CD14-positive monocyte (primary cell): ENCODE data around the gene SALL4. TPM values are rescaled to one million over a fixed set of nuclear protein-coding genes. Genes with fewer than 3 reads are reported as not detected.

Experiments
- DNase-seq, 3 donors: peaks; one replicate each; pipeline ENCODE4 v3.0.0-alpha.2; 2011 to 2022
- H2AFZ ChIP-seq: 2 replicates; pipeline ENCODE4 v1.6.0; 2012; ENCODE audit warnings: mild to moderate bottlenecking, low read depth, low read length, inconsistent platforms; ENCODE audit not compliant: insufficient read depth, poor library complexity, severe bottlenecking
- H3K27ac ChIP-seq, 2 donors: 1 replicate in 1 of 2; 2 replicates in 1 of 2; pipeline ENCODE4 v1.5.1; 2012 to 2013; ENCODE audit warnings: low read length in 2 of 2, control low read depth in 1 of 2, inconsistent platforms in 1 of 2, low read depth in 1 of 2, mild to moderate bottlenecking in 1 of 2
- H3K27me3 ChIP-seq, 2 donors: one replicate each; pipeline versions ENCODE4 v1.6.0 to v1.6.1; 2011 to 2013; ENCODE audit warnings: low read length in 2 of 2; ENCODE audit not compliant: control insufficient read depth in 2 of 2, insufficient read depth in 2 of 2
- H3K36me3 ChIP-seq, 2 donors: replicated peaks in 1 of 2; 1 replicate in 1 of 2; 2 replicates in 1 of 2; pipeline versions ENCODE4 v1.5.1 to v1.6.1; 2012 to 2013; ENCODE audit warnings: low read length in 2 of 2, control low read depth in 1 of 2, inconsistent platforms in 1 of 2, mild to moderate bottlenecking in 1 of 2; ENCODE audit not compliant: insufficient read depth in 2 of 2, control insufficient read depth in 1 of 2
- H3K4me1 ChIP-seq, 2 donors: 1 replicate in 1 of 2; 2 replicates in 1 of 2; pipeline versions ENCODE4 v1.5.1 to v1.6.1; 2012 to 2013; ENCODE audit warnings: low read length in 2 of 2, control low read depth in 1 of 2, inconsistent platforms in 1 of 2, mild to moderate bottlenecking in 1 of 2, moderate library complexity in 1 of 2; ENCODE audit not compliant: insufficient read depth in 2 of 2, control insufficient read depth in 1 of 2
- H3K4me2 ChIP-seq: replicated peaks from 2 replicates; pipeline ENCODE3; 2012; ENCODE audit warnings: low read length, moderate library complexity, mild to moderate bottlenecking; ENCODE audit not compliant: poor library complexity, severe bottlenecking; ENCODE audit errors: extremely low read depth
- H3K4me3 ChIP-seq, 3 experiments: fragments of 200-600 bp in 1 of 3; sonication (generic) in 1 of 3; replicated peaks in 1 of 3; 1 replicate in 2 of 3; 2 replicates in 1 of 3; pipeline ENCODE4 v1.5.1; 2011 to 2013; ENCODE audit warnings: low read length in 3 of 3, mild to moderate bottlenecking in 3 of 3, control low read depth in 2 of 3, low read depth in 2 of 3, inconsistent platforms in 1 of 3, moderate library complexity in 1 of 3
- H3K79me2 ChIP-seq: 2 replicates; pipeline ENCODE4 v1.6.0; 2012; ENCODE audit warnings: mild to moderate bottlenecking, control low read depth, inconsistent platforms, low read length, moderate library complexity; ENCODE audit not compliant: insufficient read depth
- H3K9ac ChIP-seq: 2 replicates; pipeline ENCODE4 v1.6.0; 2017; ENCODE audit warnings: low read length, mild to moderate bottlenecking; ENCODE audit not compliant: insufficient read depth, poor library complexity, severe bottlenecking
- H3K9me3 ChIP-seq, 2 donors: replicated peaks in 1 of 2; 1 replicate in 1 of 2; 2 replicates in 1 of 2; pipeline versions ENCODE4 v1.5.1 to v1.6.1; 2012 to 2013; ENCODE audit warnings: low read length in 2 of 2, control low read depth in 1 of 2; ENCODE audit not compliant: control insufficient read depth in 1 of 2, insufficient read depth in 1 of 2
- H4K20me1 ChIP-seq: 2 replicates; pipeline ENCODE4 v1.6.0; 2012; ENCODE audit warnings: mild to moderate bottlenecking, low read length, control low read depth, moderate library complexity; ENCODE audit not compliant: insufficient read depth
- H3K27ac Mint-ChIP-seq, 7 donors: one replicate each; pipeline ENCODE4 v1.8.0; 2020; ENCODE audit warnings: mild to moderate bottlenecking in 7 of 7, mixed read lengths in 7 of 7, moderate library complexity in 6 of 7, inconsistent platforms in 2 of 7
- H3K27me3 Mint-ChIP-seq, 3 donors: one replicate each; pipeline ENCODE4 v1.8.0; 2021 to 2022; ENCODE audit warnings: low read depth in 3 of 3, mild to moderate bottlenecking in 3 of 3, mixed read lengths in 3 of 3, moderate library complexity in 3 of 3, inconsistent platforms in 1 of 3
- H3K36me3 Mint-ChIP-seq, 2 donors: one replicate each; pipeline ENCODE4 v1.8.0; 2020; ENCODE audit warnings: mixed read lengths in 2 of 2, inconsistent platforms in 1 of 2, mild to moderate bottlenecking in 1 of 2
- H3K4me1 Mint-ChIP-seq: one replicate; pipeline ENCODE4 v1.8.0; 2020; ENCODE audit warnings: mild to moderate bottlenecking, mixed read lengths
- H3K4me3 Mint-ChIP-seq, 2 donors: one replicate each; pipeline ENCODE4 v1.8.0; 2020; ENCODE audit warnings: mild to moderate bottlenecking in 2 of 2, mixed read lengths in 2 of 2, moderate library complexity in 1 of 2
- H3K9me3 Mint-ChIP-seq, 7 donors: one replicate each; pipeline ENCODE4 v1.8.0; 2020 to 2022; ENCODE audit warnings: mixed read lengths in 7 of 7, mild to moderate bottlenecking in 6 of 7, moderate library complexity in 6 of 7, inconsistent platforms in 2 of 7
- WGBS: methylation state at CpG from one replicate; pipeline ENCODE4 v1.1.5; 2013; ENCODE audit warnings: missing lambda C conversion rate; ENCODE audit not compliant: insufficient coverage; 5-methylcytosine and 5-hydroxymethylcytosine counted together
- intact Hi-C, 2 donors: fragments of 100-400 bp; cut with micrococcal nuclease; formaldehyde crosslinking; loops; one replicate each; pipeline versions ENCODE4 v1.15.0 to v1.15.1; 2023
- polyA plus RNA-seq, 3 donors: library from polyadenylated mRNA; depleted of rRNA in 1 of 3; unstranded in 2 of 3; stranded (reverse) in 1 of 3; fragments of 300-500 nt in 2 of 3; fragments of >200 nt in 1 of 3; fragmentation: Illumina TruSeq in 2 of 3; gene quantifications; 1 replicate in 2 of 3; 2 replicates in 1 of 3; pipeline ENCODE4 v1.2.3, GENCODE V29; 2012 to 2021
- TF ChIP-seq, protein P1 (sequence below): fragments of 200-600 bp; IDR thresholded peaks from one replicate; pipeline ENCODE4 v1.8.0; 2022; ENCODE audit warnings: antibody characterized with exemption, mild to moderate bottlenecking

Gene SALL4
- polyA plus RNA-seq, 3 donors = 0.07 TPM; not detected in 2

DNA sequence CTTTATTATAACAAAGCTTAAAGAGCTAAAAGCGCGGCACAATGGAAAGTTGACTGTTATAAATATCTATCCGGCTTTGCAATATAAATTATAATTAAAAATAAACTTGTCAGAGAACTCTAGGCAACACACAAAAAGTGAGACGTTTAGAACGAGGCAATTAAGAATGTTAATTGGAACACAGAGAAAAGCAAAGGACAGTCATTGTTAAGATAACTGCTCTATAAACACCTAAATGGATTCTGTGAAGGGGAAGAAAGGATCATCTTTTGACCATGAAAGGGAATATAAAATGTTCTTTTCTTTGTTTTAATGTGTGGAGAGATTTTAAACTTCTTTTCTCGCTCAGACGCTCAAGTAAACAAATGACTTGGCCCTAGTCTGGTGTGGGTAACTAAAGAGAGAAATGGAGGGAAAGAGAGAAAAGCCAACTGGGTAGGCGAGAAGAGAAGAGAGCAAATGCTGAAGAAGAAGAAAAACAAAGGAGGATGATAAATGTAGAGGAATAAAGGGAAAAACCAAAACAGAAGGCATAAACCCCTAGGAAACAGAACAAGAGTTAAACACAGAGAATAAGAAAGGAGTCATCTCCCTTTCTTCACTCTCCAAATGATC, 9.3 kb upstream of the SALL4 start:
- H3K9ac ChIP-seq = no peak overlapping the region
- intact Hi-C loops = no loop called here
- no peaks in the 10 kb centered on the region for H3K36me3 ChIP-seq
- H3K9me3 ChIP-seq = no peaks in the 10 kb centered on the region
- TF ChIP-seq, protein P1, sequence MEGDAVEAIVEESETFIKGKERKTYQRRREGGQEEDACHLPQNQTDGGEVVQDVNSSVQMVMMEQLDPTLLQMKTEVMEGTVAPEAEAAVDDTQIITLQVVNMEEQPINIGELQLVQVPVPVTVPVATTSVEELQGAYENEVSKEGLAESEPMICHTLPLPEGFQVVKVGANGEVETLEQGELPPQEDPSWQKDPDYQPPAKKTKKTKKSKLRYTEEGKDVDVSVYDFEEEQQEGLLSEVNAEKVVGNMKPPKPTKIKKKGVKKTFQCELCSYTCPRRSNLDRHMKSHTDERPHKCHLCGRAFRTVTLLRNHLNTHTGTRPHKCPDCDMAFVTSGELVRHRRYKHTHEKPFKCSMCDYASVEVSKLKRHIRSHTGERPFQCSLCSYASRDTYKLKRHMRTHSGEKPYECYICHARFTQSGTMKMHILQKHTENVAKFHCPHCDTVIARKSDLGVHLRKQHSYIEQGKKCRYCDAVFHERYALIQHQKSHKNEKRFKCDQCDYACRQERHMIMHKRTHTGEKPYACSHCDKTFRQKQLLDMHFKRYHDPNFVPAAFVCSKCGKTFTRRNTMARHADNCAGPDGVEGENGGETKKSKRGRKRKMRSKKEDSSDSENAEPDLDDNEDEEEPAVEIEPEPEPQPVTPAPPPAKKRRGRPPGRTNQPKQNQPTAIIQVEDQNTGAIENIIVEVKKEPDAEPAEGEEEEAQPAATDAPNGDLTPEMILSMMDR = no peak
- Mint-ChIP-seq H3K4me1 (no peaks in the 10 kb centered on the region), H3K4me3 (no peak overlapping the region), H3K27me3 (peaks cover 3 to 8% (median 6%) of the 10 kb centered on the region in 3 donors), H3K36me3 (no peaks in the 10 kb centered on the region), H3K27ac (no peak overlapping the region), H3K9me3 (peaks cover 0 to 2% (median 0%) of the 10 kb centered on the region in 7 donors)
- no peaks in the 10 kb centered on the region for H3K79me2 ChIP-seq
- H3K27ac ChIP-seq = no peak overlapping the region
- H3K4me3 ChIP-seq = no peak overlapping the region
- H3K4me2 ChIP-seq = no peak overlapping the region
- no peaks in the 10 kb centered on the region for H3K27me3 ChIP-seq
- no peaks in the 10 kb centered on the region for H3K4me1 ChIP-seq
- no peak for DNase-seq
- 94% methylated on average over 2 of the region's 8 CpGs for WGBS
- no peak overlapping the region for H2AFZ ChIP-seq
- no peaks in the 10 kb centered on the region for H4K20me1 ChIP-seq

DNA sequence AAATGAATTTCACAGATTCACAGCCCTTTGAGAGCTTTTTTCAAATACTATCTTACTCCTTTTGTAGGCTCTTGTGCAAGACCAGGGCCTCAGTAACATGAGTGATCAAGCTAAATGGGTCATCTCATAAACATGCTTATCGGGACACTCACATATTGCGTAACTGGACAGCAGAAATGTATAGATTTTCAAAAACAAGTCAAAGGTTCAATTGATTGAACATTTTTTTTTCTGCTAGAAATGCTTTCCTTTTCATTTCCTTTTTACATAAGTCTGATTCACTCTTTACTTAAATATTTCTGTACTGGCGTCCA, 8.7 kb upstream of the SALL4 start:
- WGBS = 83% methylated on average over 1 of the region's 3 CpGs

More for the DNA sequence above, 8.7 kb upstream of the SALL4 start:
- Mint-ChIP-seq H3K27me3 (peaks cover 3 to 9% (median 6%) of the 10 kb centered on the region in 3 donors), H3K4me3 (no peak overlapping the region), H3K9me3 (peaks cover 0 to 3% (median 0%) of the 10 kb centered on the region in 7 donors), H3K36me3 (no peaks in the 10 kb centered on the region), H3K27ac (no peak overlapping the region), H3K4me1 (no peaks in the 10 kb centered on the region)
- Histone ChIP-seq H2AFZ (no peak overlapping the region), H3K79me2 (no peaks in the 10 kb centered on the region), H3K4me1 (no peaks in the 10 kb centered on the region), H4K20me1 (no peaks in the 10 kb centered on the region), H3K4me3 (no peak overlapping the region), H3K9me3 (no peaks in the 10 kb centered on the region), H3K27ac (no peak overlapping the region), H3K9ac (no peak overlapping the region), H3K27me3 (no peaks in the 10 kb centered on the region), H3K36me3 (no peaks in the 10 kb centered on the region), H3K4me2 (no peak overlapping the region)
- no peak for DNase-seq
- intact Hi-C loops = no loop called here
- TF ChIP-seq, protein P1 = no peak
